Activated naive CD8-positive, alpha-beta T cell treated with anti-CD3 and anti-CD28 coated beads, Interleukin-2, amount 10 ng/mL, durations not matched to agents 7 days and 5 days (primary cell): Measurements from ENCODE around the gene SEMA5A. TPM values are rescaled to one million over a fixed set of nuclear protein-coding genes. Genes with fewer than 3 reads are reported as not detected.

Experiments used
- ATAC-seq: fragments of 150-1000 bp; cut with Tn5 transposase; one replicate; pipeline ENCODE4 v1.10.0; 2021; ENCODE audit warnings: low read depth, moderate library complexity
- POLR2A ChIA-PET: fragments of 350-600 bp; sonication (Branson Sonifier 250); formaldehyde crosslinking; loops from one replicate; lab custom pipeline; 2021; ENCODE audit warnings: antibody characterized with exemption; lab: Charles Lee
- DNase-seq: peaks from one replicate; pipeline ENCODE4 v3.0.0; 2021
- H3K27ac Mint-ChIP-seq: one replicate; pipeline ENCODE4 v1.8.0; 2022; ENCODE audit warnings: mild to moderate bottlenecking, mixed read lengths
- H3K27me3 Mint-ChIP-seq: one replicate; pipeline ENCODE4 v1.8.0; 2022; ENCODE audit warnings: mild to moderate bottlenecking, moderate library complexity, mixed read lengths
- H3K36me3 Mint-ChIP-seq: one replicate; pipeline ENCODE4 v1.8.0; 2021; ENCODE audit warnings: mild to moderate bottlenecking, mixed read lengths
- H3K4me1 Mint-ChIP-seq: one replicate; pipeline ENCODE4 v1.8.0; 2021; ENCODE audit warnings: mixed read lengths
- H3K4me3 Mint-ChIP-seq: one replicate; pipeline ENCODE4 v1.8.0; 2022; ENCODE audit warnings: mild to moderate bottlenecking, moderate library complexity, mixed read lengths
- H3K9me3 Mint-ChIP-seq: one replicate; pipeline ENCODE4 v1.8.0; 2021; ENCODE audit warnings: mixed read lengths
- total RNA-seq, 2 experiments: library from RNA; stranded (reverse); gene quantifications; one replicate each; pipeline ENCODE4 v1.2.3, GENCODE V29; 2021

Gene SEMA5A
- total RNA-seq, 2 experiments from 2014 or later, result 0.03 to 0.14 TPM

DNA sequence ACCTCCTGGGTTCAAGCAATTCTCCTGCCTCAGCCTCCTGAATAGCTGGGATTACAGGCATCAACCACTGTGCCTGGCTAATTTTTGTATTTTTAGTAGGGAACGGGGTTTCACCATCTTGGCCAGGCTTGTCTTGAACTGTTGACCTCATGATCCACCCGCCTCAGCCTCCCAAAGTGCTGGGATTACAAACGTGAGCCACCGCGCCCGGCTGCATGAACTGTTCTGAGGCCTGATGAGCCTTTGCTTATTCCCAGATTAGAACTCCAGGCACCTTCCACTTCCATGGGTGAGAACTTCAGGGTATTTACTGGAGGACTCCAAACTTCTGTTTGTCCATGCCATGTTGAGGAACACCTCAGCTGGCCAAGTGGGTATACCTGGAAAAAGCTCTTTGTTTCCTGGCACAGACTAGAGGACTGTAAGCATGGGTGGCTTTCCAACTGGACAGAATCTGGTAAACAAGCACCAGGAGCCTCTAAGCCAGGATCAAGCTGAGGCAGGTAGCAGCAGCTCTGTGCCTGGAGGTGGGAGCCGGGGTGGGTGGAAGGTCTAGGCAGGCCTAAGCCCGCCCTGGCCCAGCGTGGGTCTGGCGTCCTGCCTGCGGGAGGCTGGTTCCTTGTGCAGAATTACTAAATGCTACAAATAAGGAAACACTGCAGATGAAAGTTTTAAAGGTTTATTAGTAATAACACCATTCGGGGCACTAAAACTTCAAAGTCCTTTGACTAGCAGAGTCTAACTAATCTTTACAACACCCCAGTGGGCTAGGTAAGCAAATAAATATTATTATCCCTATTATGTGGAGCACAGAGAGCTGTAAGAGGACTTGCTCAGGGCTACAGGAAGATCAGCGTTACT, 78.4 kb downstream of the SEMA5A start:
- H3K27ac Mint-ChIP-seq, result no peak overlapping the region
- POLR2A ChIA-PET, result no interaction called here
- no peak for DNase-seq
- H3K4me1 Mint-ChIP-seq, result no peaks in the 10 kb centered on the region
- no peaks in the 10 kb centered on the region for H3K27me3 Mint-ChIP-seq
- no peak overlapping the region for H3K4me3 Mint-ChIP-seq
- no peaks in the 10 kb centered on the region for H3K9me3 Mint-ChIP-seq
- no peaks in the 10 kb centered on the region for H3K36me3 Mint-ChIP-seq
- ATAC-seq, result no peak

DNA sequence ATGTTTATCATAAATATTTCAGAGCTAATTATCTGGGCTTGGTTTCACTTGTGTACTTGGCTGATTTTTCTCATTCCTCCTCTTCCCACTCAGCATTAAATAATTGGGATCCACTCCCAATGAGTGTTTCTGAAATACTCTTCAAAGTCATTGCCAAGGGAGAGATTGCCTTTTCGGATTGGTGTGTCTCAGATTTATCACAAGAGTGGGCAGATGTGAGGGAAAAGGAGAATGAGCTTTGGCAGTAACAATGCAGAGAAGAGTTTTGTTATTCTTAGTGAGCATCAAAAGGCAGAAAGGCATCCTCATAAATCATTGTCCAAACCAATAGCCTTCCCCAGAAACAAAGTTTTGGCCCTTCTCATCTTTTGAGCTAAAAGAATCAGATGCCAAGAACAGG, 79.2 kb downstream of the SEMA5A start:
- Mint-ChIP-seq H3K27me3 (no peaks in the 10 kb centered on the region), H3K9me3 (no peaks in the 10 kb centered on the region), H3K4me1 (no peaks in the 10 kb centered on the region), H3K4me3 (no peak overlapping the region), H3K27ac (no peak overlapping the region), H3K36me3 (no peaks in the 10 kb centered on the region)
- DNase-seq (no peak), ATAC-seq (no peak)
- POLR2A ChIA-PET, result no interaction called here

DNA sequence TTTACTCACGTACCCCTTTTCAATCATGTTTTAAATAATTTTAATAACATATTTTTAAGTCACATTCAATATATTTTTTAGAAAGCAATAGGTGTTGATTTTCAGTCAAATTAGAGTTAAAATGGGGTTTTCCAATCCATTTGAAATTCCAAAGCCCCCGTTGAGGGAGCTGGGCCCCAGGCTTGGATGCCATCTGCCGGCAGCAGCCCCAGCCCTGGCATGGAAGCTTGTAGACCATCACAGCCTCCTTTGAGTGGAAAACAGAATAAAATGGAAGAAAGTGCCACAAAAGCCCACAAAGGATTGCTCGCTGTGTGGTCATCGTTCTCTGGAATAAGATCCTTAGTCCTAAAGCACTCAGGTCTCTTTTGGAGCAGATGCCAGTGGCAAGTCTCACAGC, 81.4 kb downstream of the SEMA5A start:
- no peaks in the 10 kb centered on the region for H3K4me1 Mint-ChIP-seq
- no peak for DNase-seq
- no peak overlapping the region for H3K4me3 Mint-ChIP-seq
- no peak for ATAC-seq
- H3K36me3 Mint-ChIP-seq, result no peaks in the 10 kb centered on the region
- POLR2A ChIA-PET, result no interaction called here
- H3K27me3 Mint-ChIP-seq, result no peaks in the 10 kb centered on the region
- no peak overlapping the region for H3K27ac Mint-ChIP-seq
- no peaks in the 10 kb centered on the region for H3K9me3 Mint-ChIP-seq

DNA sequence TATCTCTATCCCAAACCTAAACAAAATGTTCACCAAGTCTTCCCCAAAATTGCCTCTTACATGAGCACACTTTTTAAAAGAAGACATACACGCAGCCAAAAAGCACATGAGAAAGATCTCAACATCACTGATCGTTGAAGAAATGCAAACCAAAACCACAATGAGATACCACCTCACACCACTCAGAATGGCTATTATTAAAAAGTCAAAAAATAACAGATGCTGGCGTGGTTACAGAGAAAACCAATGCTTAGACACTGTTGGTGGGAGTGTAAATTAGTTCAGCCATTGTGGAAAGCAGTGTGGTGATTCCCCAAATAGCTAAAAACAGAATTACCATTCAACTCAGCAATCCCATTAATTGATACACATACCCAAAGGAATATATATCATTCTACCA, 83.8 kb downstream of the SEMA5A start:
- H3K27me3 Mint-ChIP-seq, result no peaks in the 10 kb centered on the region
- DNase-seq (no peak), ATAC-seq (no peak)
- POLR2A ChIA-PET, result no interaction called here
- no peak overlapping the region for H3K4me3 Mint-ChIP-seq
- H3K36me3 Mint-ChIP-seq, result no peaks in the 10 kb centered on the region
- H3K9me3 Mint-ChIP-seq, result peaks cover 3% of the 10 kb centered on the region
- H3K4me1 Mint-ChIP-seq, result no peaks in the 10 kb centered on the region
- H3K27ac Mint-ChIP-seq, result no peak overlapping the region

DNA sequence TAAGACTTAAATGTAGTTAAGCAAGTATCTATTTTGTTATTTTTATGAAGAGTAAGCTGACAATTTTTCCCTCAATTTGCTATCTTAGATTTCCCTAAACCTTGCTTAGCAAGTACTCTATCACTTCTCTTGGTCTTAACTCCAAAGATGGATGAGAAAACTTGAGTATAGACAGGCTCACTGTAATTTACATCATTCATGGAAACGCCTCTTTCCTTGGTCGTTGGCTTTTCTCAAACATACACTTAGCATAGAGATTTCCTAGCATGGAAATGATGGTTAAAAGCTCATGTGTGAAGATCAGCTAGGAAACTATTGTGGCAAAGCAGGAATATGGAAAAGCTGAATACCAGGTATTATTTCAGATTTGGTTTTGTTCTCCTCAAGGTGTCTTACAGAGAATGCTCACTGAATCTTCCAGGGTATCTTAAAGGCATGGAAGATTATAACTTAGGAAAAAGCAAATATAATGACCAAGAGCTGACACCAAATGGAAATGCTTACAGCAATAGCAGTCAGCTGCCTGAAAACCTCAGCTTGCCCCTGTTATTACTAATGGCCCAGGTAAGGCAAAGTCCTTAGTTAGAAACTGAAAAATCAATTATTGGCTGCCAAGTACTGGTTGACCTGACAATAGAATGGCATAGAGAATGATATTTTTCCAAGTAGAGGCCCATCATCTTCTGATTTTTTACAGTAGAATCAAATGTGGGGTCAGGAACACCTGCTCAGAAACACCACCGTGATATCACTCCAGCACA, 84.8 kb downstream of the SEMA5A start:
- H3K36me3 Mint-ChIP-seq, result no peaks in the 10 kb centered on the region
- POLR2A ChIA-PET, result no interaction called here
- DNase-seq, result no peak
- H3K27ac Mint-ChIP-seq, result no peak overlapping the region
- no peak for ATAC-seq
- no peaks in the 10 kb centered on the region for H3K4me1 Mint-ChIP-seq
- H3K9me3 Mint-ChIP-seq, result peaks cover 3% of the 10 kb centered on the region
- H3K4me3 Mint-ChIP-seq, result no peak overlapping the region
- no peaks in the 10 kb centered on the region for H3K27me3 Mint-ChIP-seq

DNA sequence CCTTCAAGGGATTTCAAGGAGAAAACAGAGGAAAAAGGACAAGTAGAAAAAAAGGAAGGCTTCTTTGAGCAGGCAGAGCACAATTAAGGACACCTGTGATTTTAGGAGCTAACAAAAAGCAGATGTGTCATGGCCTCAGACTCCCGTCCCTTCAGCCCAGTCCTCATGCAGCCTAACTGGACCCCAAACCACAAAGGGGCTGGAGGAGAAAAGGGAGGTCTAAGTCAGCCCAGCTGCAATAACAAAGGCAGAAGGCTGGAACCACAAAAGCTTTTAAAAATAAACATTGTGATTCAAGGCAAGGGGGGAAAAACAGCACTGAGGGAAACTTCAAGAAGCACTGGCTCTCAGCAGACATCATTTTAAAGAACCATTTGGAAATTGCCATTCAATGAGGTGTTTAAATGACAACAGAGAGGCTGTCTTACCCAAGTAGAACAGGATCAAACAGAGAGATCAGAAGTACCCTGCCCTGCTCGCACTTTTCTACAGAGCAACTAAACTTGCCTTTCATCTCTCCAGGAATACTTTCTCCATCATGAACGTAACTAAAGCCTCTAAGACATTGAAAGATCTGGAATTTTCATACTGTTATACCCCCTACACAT, 89.3 kb downstream of the SEMA5A start:
- Mint-ChIP-seq H3K27me3 (no peaks in the 10 kb centered on the region), H3K4me1 (no peaks in the 10 kb centered on the region), H3K4me3 (no peak overlapping the region), H3K9me3 (peaks cover 3% of the 10 kb centered on the region), H3K36me3 (no peaks in the 10 kb centered on the region), H3K27ac (no peak overlapping the region)
- no peak for ATAC-seq
- POLR2A ChIA-PET, result no interaction called here
- DNase-seq, result no peak

DNA sequence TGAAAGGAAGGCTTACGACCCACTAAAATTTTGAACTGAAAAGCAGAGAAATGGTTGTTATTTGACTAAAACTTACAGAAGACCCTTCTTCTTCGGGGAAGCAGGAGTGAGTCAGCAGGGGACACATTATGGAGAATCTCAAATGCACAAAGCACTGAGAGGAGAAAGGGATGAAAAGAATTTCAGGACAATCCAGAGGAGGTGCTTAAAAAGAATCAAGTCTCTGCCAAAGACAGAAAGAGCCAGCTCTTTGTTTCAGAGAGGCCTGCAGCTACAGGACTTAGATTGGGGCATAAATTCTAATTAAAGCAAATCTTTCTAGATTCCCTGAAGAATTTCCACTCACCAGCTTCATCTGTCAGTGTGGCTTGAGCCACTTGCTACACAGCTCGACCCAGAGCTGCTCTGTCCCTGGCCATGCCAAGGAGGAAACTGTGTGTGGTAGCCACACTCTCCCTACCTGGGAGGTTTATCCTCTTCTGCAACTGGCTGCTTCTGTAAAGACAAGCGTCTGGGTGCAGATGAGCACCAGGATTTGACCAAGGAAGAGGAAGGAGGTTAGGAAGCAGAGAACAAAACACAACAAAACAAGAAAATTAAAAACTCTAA, 89.9 kb downstream of the SEMA5A start:
- H3K4me1 Mint-ChIP-seq, result no peaks in the 10 kb centered on the region
- POLR2A ChIA-PET, result no interaction called here
- no peak overlapping the region for H3K27ac Mint-ChIP-seq
- peaks cover 3% of the 10 kb centered on the region for H3K9me3 Mint-ChIP-seq
- H3K27me3 Mint-ChIP-seq, result no peaks in the 10 kb centered on the region
- H3K36me3 Mint-ChIP-seq, result no peaks in the 10 kb centered on the region
- no peak overlapping the region for H3K4me3 Mint-ChIP-seq
- ATAC-seq (no peak), DNase-seq (no peak)

DNA sequence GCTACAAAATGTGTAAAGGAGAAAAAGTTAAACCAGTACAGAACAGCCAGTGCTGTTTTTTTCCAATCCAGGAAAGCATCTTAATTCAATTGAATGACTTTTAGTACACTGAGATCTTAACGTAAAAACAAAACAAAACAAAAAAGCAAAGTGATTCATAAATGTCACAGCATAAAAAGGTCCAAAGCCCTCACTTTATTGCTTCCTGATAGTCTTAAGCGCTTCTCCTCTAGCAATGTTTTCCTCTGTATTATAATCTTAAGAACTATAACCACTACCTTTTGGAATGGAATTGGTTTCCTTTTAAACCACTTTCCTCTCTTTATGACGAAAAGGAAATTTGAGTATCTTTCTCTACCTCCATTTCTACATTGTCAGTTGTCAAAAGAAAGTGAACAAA, 91.4 kb downstream of the SEMA5A start:
- H3K27me3 Mint-ChIP-seq, result no peaks in the 10 kb centered on the region
- POLR2A ChIA-PET, result no interaction called here
- peaks cover 3% of the 10 kb centered on the region for H3K9me3 Mint-ChIP-seq
- H3K27ac Mint-ChIP-seq, result no peak overlapping the region
- DNase-seq (no peak), ATAC-seq (no peak)
- H3K36me3 Mint-ChIP-seq, result no peaks in the 10 kb centered on the region
- no peak overlapping the region for H3K4me3 Mint-ChIP-seq
- H3K4me1 Mint-ChIP-seq, result no peaks in the 10 kb centered on the region

DNA sequence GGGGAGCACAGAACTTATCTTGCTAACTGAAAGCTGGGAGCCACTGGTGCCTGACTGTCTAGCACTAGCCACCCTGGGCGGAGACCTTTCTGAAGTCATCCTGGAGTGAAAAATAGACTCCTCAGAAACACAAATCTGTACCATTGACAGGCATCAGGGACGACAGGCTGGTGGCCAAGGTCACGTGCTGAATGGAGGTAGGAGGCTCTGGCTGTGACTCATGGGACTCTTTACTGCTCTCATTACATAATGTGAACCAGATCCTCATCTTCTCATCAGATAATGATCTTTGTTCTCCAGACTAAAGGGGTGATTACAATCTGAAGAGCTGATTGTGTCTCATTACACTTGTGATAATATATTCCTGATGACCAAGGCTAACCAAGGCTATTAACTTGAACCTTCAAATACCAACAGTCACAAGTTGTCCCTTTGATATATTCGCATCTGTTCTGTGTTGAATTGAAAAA, 91.8 kb downstream of the SEMA5A start:
- ATAC-seq (no peak), DNase-seq (no peak)
- H3K36me3 Mint-ChIP-seq, result no peaks in the 10 kb centered on the region
- H3K27ac Mint-ChIP-seq, result no peak overlapping the region
- H3K4me3 Mint-ChIP-seq, result no peak overlapping the region
- H3K4me1 Mint-ChIP-seq, result no peaks in the 10 kb centered on the region
- peaks cover 3% of the 10 kb centered on the region for H3K9me3 Mint-ChIP-seq
- no peaks in the 10 kb centered on the region for H3K27me3 Mint-ChIP-seq
- POLR2A ChIA-PET, result no interaction called here

DNA sequence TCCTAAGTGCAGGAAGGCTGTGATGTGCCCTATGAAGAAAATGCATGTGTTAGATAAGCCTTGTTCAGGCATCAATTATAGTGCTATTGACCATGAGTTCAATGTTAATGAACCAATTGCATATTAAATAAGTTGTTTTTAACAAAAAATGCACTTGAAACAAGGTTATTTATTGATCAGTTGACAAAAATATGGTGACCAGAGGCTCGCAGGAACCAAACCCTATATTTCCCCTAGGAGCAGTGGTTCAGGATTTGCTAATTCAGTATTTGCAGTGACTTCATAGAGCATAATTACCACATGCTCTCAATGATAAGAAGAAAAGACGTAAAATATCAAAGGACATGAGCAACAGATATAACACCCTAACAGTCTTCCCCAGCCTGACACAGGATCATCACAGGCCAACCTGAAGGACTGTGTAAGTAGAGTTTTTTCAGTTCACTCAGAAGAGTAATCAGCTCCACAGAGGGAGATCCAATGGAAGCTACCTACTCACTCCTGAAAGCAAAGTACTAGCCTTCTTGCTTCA, 92.3 kb downstream of the SEMA5A start:
- POLR2A ChIA-PET, result no interaction called here
- Mint-ChIP-seq H3K4me3 (no peak overlapping the region), H3K27me3 (no peaks in the 10 kb centered on the region), H3K4me1 (no peaks in the 10 kb centered on the region), H3K27ac (no peak overlapping the region), H3K36me3 (no peaks in the 10 kb centered on the region), H3K9me3 (peaks cover 3% of the 10 kb centered on the region)
- ATAC-seq (no peak), DNase-seq (no peak)

DNA sequence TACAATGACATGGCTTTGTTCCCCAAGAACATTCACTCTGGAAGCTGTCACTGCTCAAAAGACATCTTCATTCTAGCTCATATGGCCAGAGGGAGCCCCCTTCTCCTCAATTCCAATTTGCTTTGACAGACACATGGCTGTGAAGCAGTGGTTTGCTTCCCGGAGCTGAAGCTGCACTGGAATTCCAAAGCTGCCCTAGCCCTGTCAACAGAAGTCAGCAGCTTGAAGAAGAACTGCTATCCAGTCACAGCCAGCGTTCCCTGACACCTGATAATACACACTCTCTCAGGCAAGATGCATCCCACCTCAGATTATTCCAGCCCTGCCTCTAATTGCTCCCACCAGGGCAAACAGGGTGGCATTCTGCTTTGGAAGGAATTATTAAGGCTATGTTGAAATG, 93.7 kb downstream of the SEMA5A start:
- POLR2A ChIA-PET, result no interaction called here
- Mint-ChIP-seq H3K4me3 (no peak overlapping the region), H3K27me3 (no peaks in the 10 kb centered on the region), H3K9me3 (no peaks in the 10 kb centered on the region), H3K4me1 (no peaks in the 10 kb centered on the region), H3K27ac (no peak overlapping the region), H3K36me3 (no peaks in the 10 kb centered on the region)
- no peak for ATAC-seq
- no peak for DNase-seq

DNA sequence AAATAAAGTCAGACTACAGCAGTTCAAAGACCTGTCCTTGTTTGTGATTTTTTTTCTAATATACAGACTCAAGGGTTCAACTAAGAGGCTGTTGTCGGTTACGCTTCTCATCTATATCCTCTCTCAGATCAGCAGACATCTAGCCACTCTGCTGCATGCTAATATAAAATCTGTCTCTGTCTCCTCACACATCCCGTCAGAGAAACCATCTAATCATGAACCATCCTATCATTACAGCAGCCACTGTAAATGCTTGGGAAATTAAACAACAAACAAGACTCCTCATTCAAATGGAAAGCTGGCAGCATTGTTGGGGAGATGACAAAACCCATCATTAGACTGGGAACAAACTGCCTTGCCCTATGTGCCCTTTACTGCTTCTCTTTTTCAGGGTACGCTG, 94.8 kb downstream of the SEMA5A start:
- H3K4me3 Mint-ChIP-seq, result no peak overlapping the region
- H3K4me1 Mint-ChIP-seq, result no peaks in the 10 kb centered on the region
- no peaks in the 10 kb centered on the region for H3K9me3 Mint-ChIP-seq
- H3K27me3 Mint-ChIP-seq, result no peaks in the 10 kb centered on the region
- POLR2A ChIA-PET, result no interaction called here
- ATAC-seq, result no peak
- H3K27ac Mint-ChIP-seq, result no peak overlapping the region
- no peaks in the 10 kb centered on the region for H3K36me3 Mint-ChIP-seq
- DNase-seq, result no peak

DNA sequence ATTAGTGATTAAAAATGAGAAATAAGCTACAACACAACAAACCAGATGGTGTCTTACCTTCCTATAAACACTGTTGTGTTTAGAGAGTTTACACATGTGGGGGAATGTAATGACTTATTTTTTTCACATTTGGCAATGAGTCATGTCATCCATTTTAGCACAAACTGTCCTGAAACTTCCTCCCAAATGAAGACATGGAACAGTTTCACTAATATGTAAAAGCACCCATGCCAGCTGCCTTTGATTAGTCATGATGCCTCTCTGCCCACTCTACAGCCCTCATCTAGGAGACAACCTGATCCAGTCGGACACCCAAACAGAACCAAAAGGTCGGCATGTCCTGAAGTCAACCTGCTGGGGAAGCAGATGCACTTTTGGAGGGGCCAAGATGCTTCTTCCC, 98.2 kb downstream of the SEMA5A start:
- no peaks in the 10 kb centered on the region for H3K9me3 Mint-ChIP-seq
- H3K27ac Mint-ChIP-seq, result no peak overlapping the region
- no peak overlapping the region for H3K4me3 Mint-ChIP-seq
- DNase-seq, result no peak
- H3K36me3 Mint-ChIP-seq, result no peaks in the 10 kb centered on the region
- H3K4me1 Mint-ChIP-seq, result no peaks in the 10 kb centered on the region
- ATAC-seq, result no peak
- no peaks in the 10 kb centered on the region for H3K27me3 Mint-ChIP-seq
- POLR2A ChIA-PET, result no interaction called here
